ENCODE data around the gene GUCY2C.

Gene GUCY2C

GRCh38 chr12:14619741-14620501, 76.5 kb downstream of the GUCY2C start:
- DNase-seq, result no peak

- no peak for DNase-seq
These were observed 77.4 kb downstream of the GUCY2C start for GRCh38 chr12:14618983-14619382.

GRCh38 chr12:14614704-14615121, 81.7 kb downstream of the GUCY2C start:
- DNase-seq, result no peak

- no peak for DNase-seq
These were observed 82.7 kb downstream of the GUCY2C start for GRCh38 chr12:14613718-14614117.

GRCh38 chr12:14612898-14613445, 83.4 kb downstream of the GUCY2C start:
- DNase-seq, result no peak

- no peak for DNase-seq
These were observed 84.1 kb downstream of the GUCY2C start for GRCh38 chr12:14612250-14612649.

GRCh38 chr12:14611640-14612203, 84.7 kb downstream of the GUCY2C start:
- no peak for DNase-seq

GRCh38 chr12:14607568-14607967, 88.8 kb downstream of the GUCY2C start:
- no peak for DNase-seq

- no peak for DNase-seq
These were observed 90.9 kb downstream of the GUCY2C start for GRCh38 chr12:14605401-14605989.

- DNase-seq, result no peak
These were observed 94.5 kb downstream of the GUCY2C start for GRCh38 chr12:14601692-14602478.

- no peak for DNase-seq
These were observed 98.9 kb downstream of the GUCY2C start for GRCh38 chr12:14597480-14597879.

- no peak for DNase-seq
These were observed 104.7 kb downstream of the GUCY2C start for GRCh38 chr12:14591719-14592118.

GRCh38 chr12:14589169-14590004, 107.0 kb downstream of the GUCY2C start:
- no peak for DNase-seq

- no peak for DNase-seq
These were observed 107.8 kb downstream of the GUCY2C start for GRCh38 chr12:14588571-14588970.

- DNase-seq, result no peak
These were observed 117.8 kb downstream of the GUCY2C start for GRCh38 chr12:14578646-14579045.

GRCh38 chr12:14577344-14577743, 119.1 kb downstream of the GUCY2C start:
- DNase-seq, result no peak

GRCh38 chr12:14576896-14577295, 119.5 kb downstream of the GUCY2C start:
- DNase-seq, result no peak

- no peak for DNase-seq
These were observed 120.8 kb downstream of the GUCY2C start for GRCh38 chr12:14575585-14575984.

GRCh38 chr12:14573118-14573517, 123.3 kb downstream of the GUCY2C start:
- no peak for DNase-seq

- DNase-seq, result no peak
These were observed 124.0 kb downstream of the GUCY2C start for GRCh38 chr12:14572401-14572800.

GRCh38 chr12:14571779-14572178, 124.6 kb downstream of the GUCY2C start:
- DNase-seq, result no peak

GRCh38 chr12:14570231-14570630, 126.2 kb downstream of the GUCY2C start:
- DNase-seq, result no peak

All from NCI-H446 treated with DMSO at 0.1 percent for 48 hours (cell line).